WI38 (cell line): ENCODE data around the gene XPNPEP1.

Source experiments
- H3K4me3 ChIP-seq: 2 replicates; pipeline ENCODE4 v1.5.1; 2011; ENCODE audit warnings: low read depth, mild to moderate bottlenecking, control low read depth, low read length
- TF ChIP-seq, protein P1 (sequence below): IDR thresholded peaks from 2 replicates; pipeline ENCODE4 v1.5.1; 2012; ENCODE audit warnings: low read depth, mild to moderate bottlenecking, control low read depth, low read length

Gene XPNPEP1

GRCh38 chr10:109898666-109899355 lies 24.5 kb downstream of the XPNPEP1 start:
- TF ChIP-seq, protein P1, sequence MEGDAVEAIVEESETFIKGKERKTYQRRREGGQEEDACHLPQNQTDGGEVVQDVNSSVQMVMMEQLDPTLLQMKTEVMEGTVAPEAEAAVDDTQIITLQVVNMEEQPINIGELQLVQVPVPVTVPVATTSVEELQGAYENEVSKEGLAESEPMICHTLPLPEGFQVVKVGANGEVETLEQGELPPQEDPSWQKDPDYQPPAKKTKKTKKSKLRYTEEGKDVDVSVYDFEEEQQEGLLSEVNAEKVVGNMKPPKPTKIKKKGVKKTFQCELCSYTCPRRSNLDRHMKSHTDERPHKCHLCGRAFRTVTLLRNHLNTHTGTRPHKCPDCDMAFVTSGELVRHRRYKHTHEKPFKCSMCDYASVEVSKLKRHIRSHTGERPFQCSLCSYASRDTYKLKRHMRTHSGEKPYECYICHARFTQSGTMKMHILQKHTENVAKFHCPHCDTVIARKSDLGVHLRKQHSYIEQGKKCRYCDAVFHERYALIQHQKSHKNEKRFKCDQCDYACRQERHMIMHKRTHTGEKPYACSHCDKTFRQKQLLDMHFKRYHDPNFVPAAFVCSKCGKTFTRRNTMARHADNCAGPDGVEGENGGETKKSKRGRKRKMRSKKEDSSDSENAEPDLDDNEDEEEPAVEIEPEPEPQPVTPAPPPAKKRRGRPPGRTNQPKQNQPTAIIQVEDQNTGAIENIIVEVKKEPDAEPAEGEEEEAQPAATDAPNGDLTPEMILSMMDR: no peak
- no peak overlapping the region for H3K4me3 ChIP-seq

- TF ChIP-seq, protein P1: no peak
- no peak overlapping the region for H3K4me3 ChIP-seq
These were observed 25.3 kb downstream of the XPNPEP1 start for GRCh38 chr10:109898007-109898406.

GRCh38 chr10:109895848-109896247 lies 27.5 kb downstream of the XPNPEP1 start:
- TF ChIP-seq, protein P1: no peak
- no peak overlapping the region for H3K4me3 ChIP-seq

GRCh38 chr10:109895095-109895818 lies 28.1 kb downstream of the XPNPEP1 start:
- H3K4me3 ChIP-seq: no peak overlapping the region
- TF ChIP-seq, protein P1: no peak

DNA sequence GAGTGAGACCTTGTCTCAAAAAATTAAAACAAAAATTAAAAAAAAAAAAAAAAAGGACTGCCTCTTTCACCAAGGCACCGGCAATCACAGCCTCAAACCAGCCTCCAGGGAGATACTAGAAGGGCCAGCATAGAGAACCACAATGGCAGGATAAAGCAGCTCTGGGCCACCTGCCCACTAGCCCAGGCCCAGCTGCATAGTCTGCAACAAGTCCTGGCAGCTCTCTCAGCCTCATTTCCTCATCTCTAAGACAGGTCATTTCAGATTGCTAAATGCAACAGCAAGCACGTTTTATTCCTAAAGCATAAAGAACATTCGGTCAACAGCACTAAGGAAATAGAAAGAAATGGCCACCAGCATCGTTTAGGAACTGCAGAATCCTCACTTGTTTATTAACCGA lies 28.8 kb downstream of the XPNPEP1 start:
- TF ChIP-seq, protein P1: no peak
- H3K4me3 ChIP-seq: no peak overlapping the region

GRCh38 chr10:109893386-109893785 lies 29.9 kb downstream of the XPNPEP1 start:
- TF ChIP-seq, protein P1: no peak
- no peak overlapping the region for H3K4me3 ChIP-seq

- TF ChIP-seq, protein P1: no peak
- no peak overlapping the region for H3K4me3 ChIP-seq
These were observed 30.4 kb downstream of the XPNPEP1 start for GRCh38 chr10:109892931-109893330.
